HEK293T (cell line): ENCODE results near the gene ADAR.

Source experiments
- BHLHE40 ChIP-seq: fragments of 450-650 bp; IDR thresholded peaks from 2 replicates; pipeline ENCODE4 v1.6.1; 2016; ENCODE audit warnings: mild to moderate bottlenecking, moderate library complexity, borderline replicate concordance
- FOXM1 ChIP-seq: fragments of 450-650 bp; IDR thresholded peaks from 2 replicates; pipeline ENCODE4 v1.6.1; 2017; ENCODE audit warnings: mild to moderate bottlenecking, borderline replicate concordance

GRCh38 chr1:154553056-154554030 is 54.6 kb downstream of the ADAR start:
- TF ChIP-seq FOXM1 (no peak), BHLHE40 (no peak)
